Spinal cord (tissue), 10 donors: ENCODE measurements around the gene BSDC1. TPM values are rescaled to one million over a fixed set of nuclear protein-coding genes. Genes with fewer than 3 reads are reported as not detected.
"Not testable (repeated sequence)": the region's sequence is repeated elsewhere in the genome, so short reads cannot be mapped to it uniquely, and the experiment has no call there.

Experiments
- DNase-seq, 6 donors: peaks; one replicate each; pipeline versions ENCODE4 v3.0.0 to v3.0.0-alpha.2; 2013 to 2015; ENCODE audit warnings: low spot score in 6 of 6, low read depth in 4 of 6
- H3K27ac ChIP-seq: one replicate; pipeline ENCODE4 v1.5.1; 2013; ENCODE audit warnings: low read depth, low read length, control low read depth
- H3K27me3 ChIP-seq: one replicate; pipeline ENCODE4 v1.6.1; 2013; ENCODE audit warnings: low read length; ENCODE audit not compliant: control insufficient read depth, insufficient read depth
- H3K36me3 ChIP-seq: one replicate; pipeline ENCODE4 v1.6.1; 2013; ENCODE audit warnings: low read length; ENCODE audit not compliant: control insufficient read depth, insufficient read depth
- H3K4me1 ChIP-seq: one replicate; pipeline ENCODE4 v1.6.1; 2013; ENCODE audit warnings: low read length; ENCODE audit not compliant: control insufficient read depth, insufficient read depth
- H3K4me3 ChIP-seq: one replicate; pipeline ENCODE4 v1.5.1; 2013; ENCODE audit warnings: low read depth, low read length, control low read depth
- H3K9me3 ChIP-seq: one replicate; pipeline ENCODE4 v1.6.1; 2013; ENCODE audit warnings: low read length; ENCODE audit not compliant: control insufficient read depth, insufficient read depth
- WGBS: methylation state at CpG from one replicate; pipeline ENCODE4 v1.1.5; 2013; ENCODE audit warnings: missing lambda C conversion rate; ENCODE audit not compliant: insufficient coverage; 5-methylcytosine and 5-hydroxymethylcytosine counted together
- polyA plus RNA-seq, 2 donors: library from polyadenylated mRNA; unstranded; fragments of 120-200 nt; gene quantifications; one replicate each; pipeline ENCODE4 v1.2.1, GENCODE V29; 2013; ENCODE audit not compliant: insufficient read length in 2 of 2
- total RNA-seq, 2 donors: library from RNA; depleted of rRNA in 1 of 2; stranded (reverse); fragments of 120-200 nt in 1 of 2; fragments of >200 nt in 1 of 2; gene quantifications; one replicate each; pipeline versions ENCODE4 v1.2.3 to v1.2.4, GENCODE V29; 2013 to 2014
- donor health status: healthy.

Gene BSDC1
- total and polyA plus RNA-seq, 4 donors, result 61.4 to 85.1 (median 76.3) TPM

DNA sequence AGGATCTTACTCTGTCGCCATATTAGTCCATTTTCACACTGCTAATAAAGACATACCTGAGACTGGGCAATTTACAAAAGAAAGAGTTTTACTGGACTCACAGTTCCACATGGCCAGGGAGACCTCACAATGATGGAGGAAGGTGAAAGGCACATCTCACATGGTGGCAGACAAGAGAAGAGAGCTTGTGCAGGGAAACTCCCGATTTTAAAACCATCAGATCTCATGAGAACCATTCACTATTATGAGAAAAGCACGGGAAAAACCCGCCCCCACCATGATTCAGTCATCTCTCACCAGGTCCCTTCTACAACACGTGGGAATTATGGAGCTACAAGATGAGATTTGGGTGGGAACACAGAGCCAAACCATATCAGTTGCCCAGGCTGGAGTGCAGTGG lies 2.3 kb upstream of the BSDC1 start:
- H3K27ac ChIP-seq, DNase-seq, H3K4me3 ChIP-seq, H3K27me3 ChIP-seq, H3K9me3 ChIP-seq: not testable (repeated sequence)
- peaks cover 11% of the 10 kb centered on the region for H3K36me3 ChIP-seq
- peaks cover 24% of the 10 kb centered on the region for H3K4me1 ChIP-seq
- no CpG with 5 or more reads among the region's 5 CpGs for WGBS

- 2% methylated on average over 11 of the region's 14 CpGs for WGBS
- DNase-seq, result no peak
- H3K4me1 ChIP-seq, result peaks cover 16% of the 10 kb centered on the region
Measured at GRCh38 chr1:32394890-32395432, 720 bp upstream of the BSDC1 start.

GRCh38 chr1:32393832-32394140 lies 455 bp downstream of the BSDC1 start:
- H3K36me3 ChIP-seq, result peaks cover 35% of the 10 kb centered on the region
- DNase-seq, result peak in 1 of 6 donors; percentile 14
- peaks cover 16% of the 10 kb centered on the region for H3K4me1 ChIP-seq
- no peaks in the 10 kb centered on the region for H3K9me3 ChIP-seq
- 0% methylated on average over 13 of the region's 15 CpGs for WGBS
- peak overlapping the region; percentile 86 for H3K4me3 ChIP-seq
- peak overlapping the region; percentile 96 for H3K27ac ChIP-seq
- H3K27me3 ChIP-seq, result no peaks in the 10 kb centered on the region

More at GRCh38 chr1:32394890-32395432, 720 bp upstream of the BSDC1 start:
- Histone ChIP-seq H3K36me3 (peaks cover 25% of the 10 kb centered on the region), H3K27me3 (no peaks in the 10 kb centered on the region), H3K4me3 (peak overlapping the region; percentile 86), H3K27ac (peak overlapping the region; percentile 96), H3K9me3 (no peaks in the 10 kb centered on the region)

- no peaks in the 10 kb centered on the region for H3K27me3 ChIP-seq
- no peak overlapping the region for H3K27ac ChIP-seq
- H3K4me3 ChIP-seq, result peak overlapping the region; percentile 86
- H3K36me3 ChIP-seq, result peaks cover 39% of the 10 kb centered on the region
- DNase-seq, result no peak
- H3K9me3 ChIP-seq, result no peaks in the 10 kb centered on the region
- WGBS, result 46% methylated on average over 1 of the region's 1 CpG
- peaks cover 16% of the 10 kb centered on the region for H3K4me1 ChIP-seq
Measured at GRCh38 chr1:32393136-32393535, 1.1 kb downstream of the BSDC1 start.

DNA sequence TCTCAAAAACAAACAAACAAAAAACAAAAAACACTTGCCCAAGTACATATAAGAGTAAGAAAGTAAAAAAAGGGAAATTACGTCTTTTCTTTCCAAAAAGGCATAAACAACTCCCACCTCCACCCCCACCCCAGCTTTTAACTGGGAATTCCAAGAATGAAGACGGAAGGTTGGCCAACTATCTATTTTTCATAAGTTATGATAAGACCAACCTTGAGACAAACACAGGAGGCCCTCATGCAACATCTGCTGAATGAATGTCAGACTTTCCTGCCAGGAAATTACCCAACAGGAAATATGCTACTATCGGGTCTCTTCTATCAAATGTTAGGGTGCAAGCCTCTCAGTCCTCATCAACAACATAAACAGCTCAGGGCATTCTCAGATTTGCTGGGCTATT lies 1.9 kb downstream of the BSDC1 start:
- no peak for DNase-seq
- Histone ChIP-seq H3K9me3 (no peaks in the 10 kb centered on the region), H3K4me1 (peaks cover 16% of the 10 kb centered on the region), H3K4me3 (no peak overlapping the region), H3K27me3 (no peaks in the 10 kb centered on the region), H3K36me3 (peaks cover 43% of the 10 kb centered on the region), H3K27ac (no peak overlapping the region)
- WGBS, result no CpG with 5 or more reads among the region's 3 CpGs

- DNase-seq, result no peak
- 95% methylated on average over 5 of the region's 8 CpGs for WGBS
- H3K4me1 ChIP-seq, result peaks cover 16% of the 10 kb centered on the region
- H3K4me3 ChIP-seq, result no peak overlapping the region
- H3K27me3 ChIP-seq, result no peaks in the 10 kb centered on the region
- peaks cover 51% of the 10 kb centered on the region for H3K36me3 ChIP-seq
- no peak overlapping the region for H3K27ac ChIP-seq
- no peaks in the 10 kb centered on the region for H3K9me3 ChIP-seq
Measured at GRCh38 chr1:32390904-32391870, 3.1 kb downstream of the BSDC1 start.

- Histone ChIP-seq H3K4me3 (no peak overlapping the region), H3K9me3 (no peaks in the 10 kb centered on the region), H3K27ac (no peak overlapping the region), H3K27me3 (no peaks in the 10 kb centered on the region), H3K36me3 (peaks cover 68% of the 10 kb centered on the region), H3K4me1 (peaks cover 13% of the 10 kb centered on the region)
- WGBS, result 89% methylated on average over 3 of the region's 6 CpGs
- no peak for DNase-seq
Measured at GRCh38 chr1:32388641-32389040, 5.6 kb downstream of the BSDC1 start.

DNA sequence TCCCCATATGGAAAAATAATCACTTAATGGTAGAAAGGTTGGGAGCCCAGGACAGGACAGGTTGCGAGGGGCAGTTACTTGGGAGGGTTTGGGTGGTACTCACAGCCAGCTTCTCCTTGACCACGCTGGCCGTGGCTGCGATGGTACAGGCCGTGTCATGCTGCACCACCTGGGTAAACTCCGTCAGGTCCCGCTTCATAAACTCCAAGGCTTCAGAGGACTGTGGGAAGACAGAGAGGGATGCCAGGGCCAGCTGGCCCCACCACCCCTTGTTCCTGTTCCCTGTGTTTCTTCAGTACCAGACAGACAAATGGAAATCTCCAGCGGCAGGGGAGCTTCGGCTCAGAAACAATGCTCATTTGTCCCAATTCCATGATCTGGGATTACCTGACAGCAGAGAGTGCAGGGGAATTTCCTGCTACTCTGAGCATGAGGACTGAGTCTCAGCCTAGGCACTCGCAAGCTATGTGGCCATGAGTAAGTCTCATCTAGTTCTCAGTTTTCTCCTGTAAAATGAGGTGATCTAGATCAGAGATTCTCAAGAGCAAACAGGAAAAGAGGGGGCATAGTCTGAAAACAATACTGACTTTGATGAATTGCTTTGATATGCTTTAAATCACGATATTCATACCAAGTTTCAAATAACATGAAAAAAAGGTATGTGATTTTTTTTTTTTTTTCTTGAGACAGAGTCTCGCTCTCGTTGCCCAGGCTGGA lies 7.4 kb downstream of the BSDC1 start:
- no peak for DNase-seq
- peaks cover under 1% of the 10 kb centered on the region for H3K4me1 ChIP-seq
- no peak overlapping the region for H3K4me3 ChIP-seq
- no peaks in the 10 kb centered on the region for H3K9me3 ChIP-seq
- WGBS, result over 99% methylated on average over 9 of the region's 13 CpGs
- H3K27ac ChIP-seq, result no peak overlapping the region
- H3K27me3 ChIP-seq, result no peaks in the 10 kb centered on the region
- H3K36me3 ChIP-seq, result peaks cover 75% of the 10 kb centered on the region

- WGBS, result 90% methylated on average over 9 of the region's 9 CpGs
- H3K4me3 ChIP-seq, result no peak overlapping the region
- H3K4me1 ChIP-seq, result no peaks in the 10 kb centered on the region
- H3K27ac ChIP-seq, result no peak overlapping the region
- no peak for DNase-seq
- H3K27me3 ChIP-seq, result no peaks in the 10 kb centered on the region
- no peaks in the 10 kb centered on the region for H3K9me3 ChIP-seq
- H3K36me3 ChIP-seq, result peaks cover 84% of the 10 kb centered on the region
Measured at GRCh38 chr1:32380057-32380456, 14.2 kb downstream of the BSDC1 start.
